HepG2 (cell line): Measurements from ENCODE around the gene RITA1. TPM values are rescaled to one million over a fixed set of nuclear protein-coding genes. Genes with fewer than 3 reads are reported as not detected.

Experiments used
- ATAC-seq: fragments of 200-7000 bp; cut with Tn5 transposase; 3 replicates; pipeline ENCODE4 v1.9.1; 2020; ENCODE audit warnings: mild to moderate bottlenecking, moderate library complexity
- BruUV-seq: library from RNA; stranded (reverse); fragments of 400-500 nt; replicated peaks from 2 replicates; lab custom pipeline; 2021; lab: Mats Ljungman, UMichigan
- CTCF ChIA-PET: fragments of 300-600 bp; formaldehyde crosslinking; extraction: SDS; loops from one replicate; lab custom pipeline; 2021; ENCODE audit warnings: low total read pairs, inconsistent platforms, low intra/inter-chr PET ratio; lab: Yijun Ruan, JAX
- POLR2A ChIA-PET: fragments of 350-600 bp; sonication (Branson Sonifier 250); formaldehyde crosslinking; loops from one replicate; lab custom pipeline; 2020; ENCODE audit warnings: antibody characterized with exemption, inconsistent platforms; lab: Yijun Ruan, JAX
- DNase-seq: peaks from one replicate; pipeline ENCODE4 v3.0.0-alpha.2; 2015; ENCODE audit warnings: low spot score
- FAIRE-seq: peaks from 3 replicates; lab custom pipeline; 2011; peaks lifted over from hg19 to GRCh38; lab: Jason Lieb, UNC
- H2AFZ ChIP-seq: one replicate; pipeline ENCODE4 v1.6.1; 2011; ENCODE audit warnings: low read length, inconsistent platforms
- H3K27ac ChIP-seq: fragments of 300-600 bp; 3 replicates; pipeline ENCODE4 v1.8.0; 2011; ENCODE audit warnings: mixed run types, mild to moderate bottlenecking, mixed read lengths, low read length, inconsistent platforms; ENCODE audit not compliant: insufficient read depth; ENCODE audit errors: extremely low read length
- H3K27me3 ChIP-seq, 2 experiments: fragments of 200-600 bp in 1 of 2; 2 replicates in 1 of 2; 3 replicates in 1 of 2; pipeline versions ENCODE4 v1.6.0 to v1.8.0; 2011; ENCODE audit warnings: low read length in 2 of 2, mild to moderate bottlenecking in 2 of 2, moderate library complexity in 2 of 2, inconsistent platforms in 1 of 2; ENCODE audit not compliant: insufficient read depth in 2 of 2, control insufficient read depth in 1 of 2
- H3K36me3 ChIP-seq, 2 experiments: fragments of 200-600 bp in 1 of 2; replicated peaks in 1 of 2; 2 replicates in 1 of 2; 3 replicates in 1 of 2; pipeline versions ENCODE4 v1.5.1 to v1.8.0; 2011; ENCODE audit warnings: low read length in 2 of 2, inconsistent platforms in 1 of 2; ENCODE audit not compliant: insufficient read depth in 2 of 2, control insufficient read depth in 1 of 2
- H3K4me1 ChIP-seq: 2 replicates; pipeline ENCODE4 v1.5.1; 2012; ENCODE audit warnings: low read length, inconsistent platforms; ENCODE audit not compliant: insufficient read depth
- H3K4me2 ChIP-seq: 2 replicates; pipeline ENCODE4 v1.6.0; 2011; ENCODE audit warnings: low read depth, low read length, inconsistent platforms
- H3K4me3 ChIP-seq, 3 experiments: fragments of 200-600 bp in 1 of 3; sonication (generic), shearing (Covaris generic) in 1 of 3; replicated peaks in 1 of 3; 2 replicates each; pipeline ENCODE4 v1.5.1; 2011 to 2016; ENCODE audit warnings: low read length in 3 of 3, inconsistent platforms in 2 of 3, low read depth in 2 of 3, mild to moderate bottlenecking in 2 of 3, control low read depth in 1 of 3, mixed read lengths in 1 of 3; ENCODE audit not compliant: insufficient read depth in 1 of 3
- H3K79me2 ChIP-seq: one replicate; pipeline ENCODE4 v1.6.1; 2011; ENCODE audit warnings: low read length, inconsistent platforms; ENCODE audit not compliant: insufficient read depth
- H3K9ac ChIP-seq: 2 replicates; pipeline ENCODE4 v1.6.0; 2011; ENCODE audit warnings: mild to moderate bottlenecking, low read depth, low read length, inconsistent platforms; ENCODE audit not compliant: insufficient read depth
- H3K9me3 ChIP-seq: 2 replicates; pipeline ENCODE4 v1.5.1; 2012; ENCODE audit warnings: mild to moderate bottlenecking, low read length
- H4K20me1 ChIP-seq: 2 replicates; pipeline ENCODE4 v1.6.0; 2011; ENCODE audit warnings: inconsistent platforms, mild to moderate bottlenecking, low read length, moderate library complexity; ENCODE audit not compliant: insufficient read depth
- BATF2 ChIP-seq: sonication (generic); formaldehyde crosslinking; IDR thresholded peaks from 2 replicates; pipeline ENCODE4 v1.8.0; 2022; ENCODE audit warnings: mild to moderate bottlenecking, missing genetic modification reagents, moderate library complexity
- HMGXB3 ChIP-seq: sonication (generic); formaldehyde crosslinking; IDR thresholded peaks from 2 replicates; pipeline ENCODE4 v1.4.0; 2020; ENCODE audit warnings: missing genetic modification reagents, borderline replicate concordance
- MXI1 ChIP-seq: IDR thresholded peaks from 3 replicates; pipeline ENCODE4 v1.6.1; 2012; ENCODE audit warnings: low read depth, low read length, inconsistent platforms, borderline replicate concordance
- SMAD3 ChIP-seq: sonication (generic); formaldehyde crosslinking; IDR thresholded peaks from 2 replicates; pipeline ENCODE4 v1.4.0; 2020; ENCODE audit warnings: missing genetic modification reagents
- ZNF713 ChIP-seq: sonication (generic); formaldehyde crosslinking; IDR thresholded peaks from 2 replicates; pipeline ENCODE4 v1.4.0; 2020; ENCODE audit warnings: mild to moderate bottlenecking, missing genetic modification reagents
- WGBS: methylation state at CpG from one replicate; pipeline ENCODE4 v1.1.6; 2017; ENCODE audit warnings: low lambda C conversion rate; 5-methylcytosine and 5-hydroxymethylcytosine counted together
- in situ Hi-C: cut with HindIII; loops from 2 replicates; pipeline ENCODE4 v1.10.0; 2017; ENCODE audit warnings: low pct_unique_long_range_greater_than_20kb; ENCODE audit not compliant: extremely low pct_ligation_motif_present
- intact Hi-C: fragments of 100-400 bp; cut with micrococcal nuclease; formaldehyde crosslinking; loops from one replicate; pipeline ENCODE4 v1.10.0; 2022; ENCODE audit not compliant: unreplicated experiment
- polyA plus RNA-seq, 8 experiments: library from polyadenylated mRNA; depleted of rRNA in 3 of 8; stranded (reverse) in 7 of 8; unstranded in 1 of 8; fragments of >200 nt; fragmentation: Illumina TruSeq in 4 of 8; extraction: Trizol in 4 of 8; gene quantifications; 2 replicates each; pipeline versions ENCODE4 v1.2.1 to v1.2.3, GENCODE V29; 2011 to 2016; ENCODE audit warnings: low read depth in 4 of 8, missing spikeins in 1 of 8, mixed read lengths in 1 of 8; ENCODE audit not compliant: insufficient read depth in 1 of 8
- total RNA-seq, 5 experiments: library from RNA; depleted of rRNA; stranded (reverse); fragments of >200 nt; fragmentation: Illumina TruSeq; extraction: Trizol; gene quantifications; 2 replicates each; pipeline ENCODE4 v1.2.3, GENCODE V29; 2016; ENCODE audit warnings: low read depth in 1 of 5

The RITA1 gene
- total and polyA plus RNA-seq, 2 of the 13 experiments (the other 11 are each of a cell fraction or from before 2014, with no cell fraction given) = 12.4 to 28.9 TPM

DNA sequence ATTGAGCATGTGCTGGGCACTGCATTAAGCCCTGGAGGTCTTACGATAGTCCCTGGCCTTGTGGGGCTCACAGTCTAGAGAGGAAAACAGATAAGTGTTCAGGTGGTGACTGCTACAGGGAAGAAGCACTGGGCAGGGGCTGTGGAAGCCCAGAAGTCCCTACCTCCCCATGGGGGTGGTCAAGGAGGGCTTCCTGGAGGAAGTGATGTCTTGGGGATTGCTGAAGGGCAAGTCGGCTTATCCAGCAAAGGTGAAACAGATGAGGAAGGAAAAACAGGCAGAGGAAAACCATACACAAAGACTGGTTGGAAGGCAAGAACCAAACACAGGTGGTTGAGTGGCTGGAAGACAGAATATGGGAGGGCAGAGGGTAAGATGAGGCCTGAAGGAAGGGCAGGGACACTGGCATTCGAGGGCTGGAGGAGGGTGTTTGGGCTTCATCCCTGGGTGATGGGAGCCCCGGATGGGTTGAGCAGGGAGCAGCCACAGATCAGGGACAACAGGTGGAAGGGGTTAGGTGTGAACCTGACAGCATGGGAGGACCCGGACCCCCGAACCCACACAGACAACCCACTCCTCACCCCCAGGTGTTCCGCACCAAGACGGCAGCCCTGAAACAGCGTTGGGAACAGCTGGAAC, 33.2 kb upstream of the RITA1 start:
- H3K27me3 ChIP-seq = peaks cover 0 to 45% of the 10 kb centered on the region in 2 experiments; a peak in 4 of 5 replicates
- no peaks in the 10 kb centered on the region for H3K9me3 ChIP-seq
- POLR2A ChIA-PET = no interaction called here
- peak overlapping the region; percentile 86; the same call in 1 of the 2 replicates for H3K4me2 ChIP-seq
- in situ Hi-C loops (no loop called here), intact Hi-C loops (loop anchor here (2.0 kb wide), 1 partner anchor 104 kb away; no protein-coding TSS in a partner anchor)
- WGBS = 13% methylated on average over 9 of the region's 9 CpGs
- no peaks in the 10 kb centered on the region for H3K36me3 ChIP-seq
- peak overlapping the region in 1 of 3 experiments; percentile 75; a peak in 1 of 6 replicates for H3K4me3 ChIP-seq
- no peaks in the 10 kb centered on the region for H3K79me2 ChIP-seq
- no TSS peak for BruUV-seq
- FAIRE-seq = no peak
- H3K9ac ChIP-seq = no peak overlapping the region
- H2AFZ ChIP-seq = no peak overlapping the region
- no peaks in the 10 kb centered on the region for H4K20me1 ChIP-seq
- DNase-seq = no peak
- TF ChIP-seq BATF2 (CRISPR knock-in tag) = no peak
- no peak for TF ChIP-seq HMGXB3
- TF ChIP-seq ZNF713 = no peak
- no peak for TF ChIP-seq MXI1
- TF ChIP-seq SMAD3 = no peak
- ATAC-seq = no peak
- CTCF ChIA-PET = interaction anchor here (1.8 kb wide), 1 partner anchor 103 kb away, joined by 16 read pairs; no protein-coding TSS in a partner anchor
- H3K4me1 ChIP-seq = peaks cover 18% of the 10 kb centered on the region
- H3K27ac ChIP-seq = no peak overlapping the region
